ENCODE measurements around the gene RIPOR3. TPM values are rescaled to one million over a fixed set of nuclear protein-coding genes. Genes with fewer than 3 reads are reported as not detected.

RIPOR3 gene
- total and polyA plus RNA-seq, 2 donors from 2014 or later: 10.5 to 14.6 TPM

DNA sequence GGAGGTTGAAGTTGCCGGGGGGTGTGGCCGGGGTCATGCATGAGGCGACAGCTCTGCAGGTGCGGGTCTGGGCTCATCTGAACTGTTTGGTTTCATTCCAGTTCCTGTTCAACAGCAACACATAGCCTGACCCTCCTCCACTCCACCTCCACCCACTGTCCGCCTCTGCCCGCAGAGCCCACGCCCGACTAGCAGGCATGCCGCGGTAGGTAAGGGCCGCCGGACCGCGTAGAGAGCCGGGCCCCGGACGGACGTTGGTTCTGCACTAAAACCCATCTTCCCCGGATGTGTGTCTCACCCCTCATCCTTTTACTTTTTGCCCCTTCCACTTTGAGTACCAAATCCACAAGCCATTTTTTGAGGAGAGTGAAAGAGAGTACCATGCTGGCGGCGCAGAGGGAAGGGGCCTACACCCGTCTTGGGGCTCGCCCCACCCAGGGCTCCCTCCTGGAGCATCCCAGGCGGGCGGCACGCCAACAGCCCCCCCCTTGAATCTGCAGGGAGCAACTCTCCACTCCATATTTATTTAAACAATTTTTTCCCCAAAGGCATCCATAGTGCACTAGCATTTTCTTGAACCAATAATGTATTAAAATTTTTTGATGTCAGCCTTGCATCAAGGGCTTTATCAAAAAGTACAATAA is 108.6 kb downstream of the RIPOR3 start:
- Histone ChIP-seq H3K27ac (ENCODE audit: low read depth in 2 of 2, low read length in 2 of 2) (no peak overlapping the region), H3K4me3 (ENCODE audit: low read length in 3 of 3) (no peak overlapping the region), H3K4me1 (ENCODE audit: control insufficient read depth in 2 of 3, insufficient read depth in 2 of 3, low read depth in 1 of 3, low read length in 3 of 3) (no peaks in the 10 kb centered on the region), H3K27me3 (ENCODE audit: control insufficient read depth, insufficient read depth, low read length) (no peaks in the 10 kb centered on the region), H3K9ac (ENCODE audit: low read length in 3 of 3) (no peak overlapping the region), H3K9me3 (ENCODE audit: control insufficient read depth in 2 of 3, insufficient read depth in 1 of 3, low read length in 3 of 3) (no peaks in the 10 kb centered on the region), H3K36me3 (ENCODE audit: control insufficient read depth in 2 of 3, insufficient read depth in 3 of 3, low read length in 3 of 3) (peaks cover 4 to 61% (median 52%) of the 10 kb centered on the region in 3 donors)
- no peak for TF ChIP-seq CTCF (IDR thresholded peaks at IDR 0.05; ENCODE audit: borderline replicate concordance, extremely low read depth, insufficient read depth)
- intact Hi-C loops (cut with DNase I): no loop called here
- FAIRE-seq (no peak), DNase-seq (peak in 1 of 5 donors; percentile 70)

GRCh38 chr20:50582092-50582491 is 109.2 kb downstream of the RIPOR3 start:
- intact Hi-C loops (cut with DNase I): no loop called here
- peaks cover 4 to 62% (median 56%) of the 10 kb centered on the region in 3 donors for H3K36me3 ChIP-seq (ENCODE audit: control insufficient read depth in 2 of 3, insufficient read depth in 3 of 3, low read length in 3 of 3)

DNA sequence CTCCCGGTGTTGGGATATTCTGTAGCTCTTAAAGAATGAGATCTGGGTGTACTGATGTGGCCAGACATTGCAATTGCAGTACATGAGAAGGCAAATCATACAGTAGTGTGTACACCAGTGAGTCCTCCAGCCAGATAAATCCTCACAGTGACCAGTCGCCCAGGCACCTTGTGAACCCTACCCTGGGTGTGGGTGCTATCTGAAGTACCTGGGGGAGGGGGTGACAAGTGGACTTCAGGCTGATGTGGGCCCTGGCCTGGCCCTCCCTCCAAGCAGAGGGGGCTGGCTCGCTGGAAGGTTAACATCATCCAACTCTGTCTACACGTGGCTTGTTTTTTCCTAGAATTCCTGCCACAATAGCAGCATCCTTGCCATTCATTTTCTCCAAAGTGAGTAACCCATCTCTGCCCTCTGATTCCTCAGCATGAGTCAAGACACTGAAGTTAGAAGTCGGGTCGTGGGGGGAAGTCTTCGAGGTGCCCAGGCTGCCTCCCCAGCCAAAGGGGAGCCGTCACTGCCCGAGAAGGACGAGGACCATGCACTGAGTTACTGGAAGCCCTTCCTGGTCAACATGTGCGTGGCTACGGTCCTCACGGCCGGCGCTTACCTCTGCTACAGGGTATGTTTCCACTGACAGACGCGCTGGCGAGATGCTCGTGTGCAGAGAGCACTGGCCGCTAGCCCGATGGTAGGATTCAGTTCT is 110.3 kb downstream of the RIPOR3 start:
- H3K36me3 ChIP-seq (ENCODE audit: control insufficient read depth in 2 of 3, insufficient read depth in 3 of 3, low read length in 3 of 3): peaks cover 4 to 53% (median 48%) of the 10 kb centered on the region in 3 donors
- intact Hi-C loops (cut with DNase I): no loop called here
- no peak for FAIRE-seq

More at GRCh38 chr20:50582092-50582491, 109.2 kb downstream of the RIPOR3 start:
- no peak for DNase-seq
- H3K27me3 ChIP-seq (ENCODE audit: control insufficient read depth, insufficient read depth, low read length): no peaks in the 10 kb centered on the region
- H3K27ac ChIP-seq (ENCODE audit: low read depth in 2 of 2, low read length in 2 of 2): no peak overlapping the region
- no peaks in the 10 kb centered on the region for H3K4me1 ChIP-seq (ENCODE audit: control insufficient read depth in 2 of 3, insufficient read depth in 2 of 3, low read depth in 1 of 3, low read length in 3 of 3)
- TF ChIP-seq CTCF (IDR thresholded peaks at IDR 0.05; ENCODE audit: borderline replicate concordance, extremely low read depth, insufficient read depth): no peak
- no peak overlapping the region for H3K9ac ChIP-seq (ENCODE audit: low read length in 3 of 3)
- H3K4me3 ChIP-seq (ENCODE audit: low read length in 3 of 3): no peak overlapping the region
- FAIRE-seq: no peak
- H3K9me3 ChIP-seq (ENCODE audit: control insufficient read depth in 2 of 3, insufficient read depth in 1 of 3, low read length in 3 of 3): no peaks in the 10 kb centered on the region

More for the DNA sequence above, 110.3 kb downstream of the RIPOR3 start:
- no peak for TF ChIP-seq CTCF (IDR thresholded peaks at IDR 0.05; ENCODE audit: borderline replicate concordance, extremely low read depth, insufficient read depth)
- no peaks in the 10 kb centered on the region for H3K4me1 ChIP-seq (ENCODE audit: control insufficient read depth in 2 of 3, insufficient read depth in 2 of 3, low read depth in 1 of 3, low read length in 3 of 3)
- H3K27ac ChIP-seq (ENCODE audit: low read depth in 2 of 2, low read length in 2 of 2): no peak overlapping the region
- no peak overlapping the region for H3K9ac ChIP-seq (ENCODE audit: low read length in 3 of 3)
- no peak overlapping the region for H3K4me3 ChIP-seq (ENCODE audit: low read length in 3 of 3)
- no peaks in the 10 kb centered on the region for H3K27me3 ChIP-seq (ENCODE audit: control insufficient read depth, insufficient read depth, low read length)
- no peak for DNase-seq
- no peaks in the 10 kb centered on the region for H3K9me3 ChIP-seq (ENCODE audit: control insufficient read depth in 2 of 3, insufficient read depth in 1 of 3, low read length in 3 of 3)

Measured in kidney (tissue), 14 donors.